HepG2 (cell line): Measurements from ENCODE around the gene IMMP1L. TPM values are rescaled to one million over a fixed set of nuclear protein-coding genes. Genes with fewer than 3 reads are reported as not detected.

Source experiments
- ATAC-seq: fragments of 200-7000 bp; cut with Tn5 transposase; 3 replicates; pipeline ENCODE4 v1.9.1; 2020; ENCODE audit warnings: mild to moderate bottlenecking, moderate library complexity
- BruUV-seq: library from RNA; stranded (reverse); fragments of 400-500 nt; replicated peaks from 2 replicates; lab custom pipeline; 2021; lab: Mats Ljungman, UMichigan
- CTCF ChIA-PET: fragments of 300-600 bp; formaldehyde crosslinking; extraction: SDS; loops from one replicate; lab custom pipeline; 2021; ENCODE audit warnings: low total read pairs, inconsistent platforms, low intra/inter-chr PET ratio; lab: Yijun Ruan, JAX
- POLR2A ChIA-PET: fragments of 350-600 bp; sonication (Branson Sonifier 250); formaldehyde crosslinking; loops from one replicate; lab custom pipeline; 2020; ENCODE audit warnings: antibody characterized with exemption, inconsistent platforms; lab: Yijun Ruan, JAX
- DNase-seq: peaks from one replicate; pipeline ENCODE4 v3.0.0-alpha.2; 2015; ENCODE audit warnings: low spot score
- FAIRE-seq: peaks from 3 replicates; lab custom pipeline; 2011; peaks lifted over from hg19 to GRCh38; lab: Jason Lieb, UNC
- H2AFZ ChIP-seq: one replicate; pipeline ENCODE4 v1.6.1; 2011; ENCODE audit warnings: low read length, inconsistent platforms
- H3K27ac ChIP-seq: fragments of 300-600 bp; 3 replicates; pipeline ENCODE4 v1.8.0; 2011; ENCODE audit warnings: mixed run types, mild to moderate bottlenecking, mixed read lengths, low read length, inconsistent platforms; ENCODE audit not compliant: insufficient read depth; ENCODE audit errors: extremely low read length
- H3K27me3 ChIP-seq, 2 experiments: fragments of 200-600 bp in 1 of 2; 2 replicates in 1 of 2; 3 replicates in 1 of 2; pipeline versions ENCODE4 v1.6.0 to v1.8.0; 2011; ENCODE audit warnings: low read length in 2 of 2, mild to moderate bottlenecking in 2 of 2, moderate library complexity in 2 of 2, inconsistent platforms in 1 of 2; ENCODE audit not compliant: insufficient read depth in 2 of 2, control insufficient read depth in 1 of 2
- H3K36me3 ChIP-seq, 2 experiments: fragments of 200-600 bp in 1 of 2; replicated peaks in 1 of 2; 2 replicates in 1 of 2; 3 replicates in 1 of 2; pipeline versions ENCODE4 v1.5.1 to v1.8.0; 2011; ENCODE audit warnings: low read length in 2 of 2, inconsistent platforms in 1 of 2; ENCODE audit not compliant: insufficient read depth in 2 of 2, control insufficient read depth in 1 of 2
- H3K4me1 ChIP-seq: 2 replicates; pipeline ENCODE4 v1.5.1; 2012; ENCODE audit warnings: low read length, inconsistent platforms; ENCODE audit not compliant: insufficient read depth
- H3K4me2 ChIP-seq: 2 replicates; pipeline ENCODE4 v1.6.0; 2011; ENCODE audit warnings: low read depth, low read length, inconsistent platforms
- H3K4me3 ChIP-seq, 3 experiments: fragments of 200-600 bp in 1 of 3; sonication (generic), shearing (Covaris generic) in 1 of 3; replicated peaks in 1 of 3; 2 replicates each; pipeline ENCODE4 v1.5.1; 2011 to 2016; ENCODE audit warnings: low read length in 3 of 3, inconsistent platforms in 2 of 3, low read depth in 2 of 3, mild to moderate bottlenecking in 2 of 3, control low read depth in 1 of 3, mixed read lengths in 1 of 3; ENCODE audit not compliant: insufficient read depth in 1 of 3
- H3K79me2 ChIP-seq: one replicate; pipeline ENCODE4 v1.6.1; 2011; ENCODE audit warnings: low read length, inconsistent platforms; ENCODE audit not compliant: insufficient read depth
- H3K9ac ChIP-seq: 2 replicates; pipeline ENCODE4 v1.6.0; 2011; ENCODE audit warnings: mild to moderate bottlenecking, low read depth, low read length, inconsistent platforms; ENCODE audit not compliant: insufficient read depth
- H3K9me3 ChIP-seq: 2 replicates; pipeline ENCODE4 v1.5.1; 2012; ENCODE audit warnings: mild to moderate bottlenecking, low read length
- H4K20me1 ChIP-seq: 2 replicates; pipeline ENCODE4 v1.6.0; 2011; ENCODE audit warnings: inconsistent platforms, mild to moderate bottlenecking, low read length, moderate library complexity; ENCODE audit not compliant: insufficient read depth
- FOXK1 ChIP-seq: sonication (generic); formaldehyde crosslinking; IDR thresholded peaks from 2 replicates; pipeline ENCODE4 v1.4.0; 2020; ENCODE audit warnings: low read depth, missing genetic modification reagents, borderline replicate concordance
- FOXM1 ChIP-seq: sonication (generic); formaldehyde crosslinking; IDR thresholded peaks from 2 replicates; pipeline ENCODE4 v1.5.0; 2020; ENCODE audit warnings: missing genetic modification reagents
- GMEB1 ChIP-seq: sonication (generic); formaldehyde crosslinking; IDR thresholded peaks from 2 replicates; pipeline ENCODE4 v1.5.1; 2020; ENCODE audit warnings: missing genetic modification reagents, mild to moderate bottlenecking, borderline replicate concordance
- KDM4B ChIP-seq: sonication (generic); formaldehyde crosslinking; IDR thresholded peaks from 2 replicates; pipeline ENCODE4 v1.4.0; 2020; ENCODE audit warnings: missing genetic modification reagents
- LRRFIP1 ChIP-seq: sonication (generic); formaldehyde crosslinking; conservative IDR thresholded peaks from 2 replicates; pipeline ENCODE4 v1.4.0; 2020; ENCODE audit warnings: missing genetic modification reagents
- MXI1 ChIP-seq: IDR thresholded peaks from 3 replicates; pipeline ENCODE4 v1.6.1; 2012; ENCODE audit warnings: low read depth, low read length, inconsistent platforms, borderline replicate concordance
- PITX1 ChIP-seq: sonication (generic); formaldehyde crosslinking; IDR thresholded peaks from 2 replicates; pipeline ENCODE4 v1.5.1; 2020; ENCODE audit warnings: mild to moderate bottlenecking, missing genetic modification reagents
- RFX3 ChIP-seq: IDR thresholded peaks from 2 replicates; pipeline ENCODE4 v1.6.1; 2016; ENCODE audit warnings: missing biosample characterization, missing genetic modification reagents
- SATB2 ChIP-seq: sonication (generic); formaldehyde crosslinking; IDR thresholded peaks from 2 replicates; pipeline ENCODE4 v1.5.0; 2020; ENCODE audit warnings: missing genetic modification reagents
- THAP8 ChIP-seq: sonication (generic); formaldehyde crosslinking; IDR thresholded peaks from 2 replicates; pipeline ENCODE4 v1.5.1; 2020; ENCODE audit warnings: missing genetic modification reagents, mild to moderate bottlenecking, borderline replicate concordance
- ZFP37 ChIP-seq: sonication (generic); formaldehyde crosslinking; IDR thresholded peaks from 2 replicates; pipeline ENCODE4 v1.4.0; 2020; ENCODE audit warnings: missing genetic modification reagents, borderline replicate concordance
- ZNF275 ChIP-seq: sonication (generic); formaldehyde crosslinking; IDR thresholded peaks from 2 replicates; pipeline ENCODE4 v1.8.0; 2022; ENCODE audit warnings: missing genetic modification reagents, mild to moderate bottlenecking, inconsistent platforms, borderline replicate concordance
- ZNF614 ChIP-seq: IDR thresholded peaks from 2 replicates; pipeline ENCODE4 v1.6.1; 2018; ENCODE audit warnings: missing biosample characterization, missing genetic modification reagents, inconsistent platforms, borderline replicate concordance
- ZNF878 ChIP-seq: sonication (generic); formaldehyde crosslinking; IDR thresholded peaks from 2 replicates; pipeline ENCODE4 v1.8.1; 2023; ENCODE audit warnings: mild to moderate bottlenecking, missing genetic modification reagents, moderate library complexity
- ZSCAN30 ChIP-seq: sonication (generic); formaldehyde crosslinking; IDR thresholded peaks from 2 replicates; pipeline ENCODE4 v1.5.0; 2020; ENCODE audit warnings: mild to moderate bottlenecking, missing genetic modification reagents
- whole genome bisulfite sequencing: methylation state at CpG from one replicate; pipeline ENCODE4 v1.1.6; 2017; ENCODE audit warnings: low lambda C conversion rate; 5-methylcytosine and 5-hydroxymethylcytosine counted together
- in situ Hi-C: cut with HindIII; loops from 2 replicates; pipeline ENCODE4 v1.10.0; 2017; ENCODE audit warnings: low pct_unique_long_range_greater_than_20kb; ENCODE audit not compliant: extremely low pct_ligation_motif_present
- intact Hi-C: fragments of 100-400 bp; cut with micrococcal nuclease; formaldehyde crosslinking; loops from one replicate; pipeline ENCODE4 v1.10.0; 2022; ENCODE audit not compliant: unreplicated experiment
- polyA plus RNA-seq, 8 experiments: library from polyadenylated mRNA; depleted of rRNA in 3 of 8; stranded (reverse) in 7 of 8; unstranded in 1 of 8; fragments of >200 nt; fragmentation: Illumina TruSeq in 4 of 8; extraction: Trizol in 4 of 8; gene quantifications; 2 replicates each; pipeline versions ENCODE4 v1.2.1 to v1.2.3, GENCODE V29; 2011 to 2016; ENCODE audit warnings: low read depth in 4 of 8, missing spikeins in 1 of 8, mixed read lengths in 1 of 8; ENCODE audit not compliant: insufficient read depth in 1 of 8
- total RNA-seq, 5 experiments: library from RNA; depleted of rRNA; stranded (reverse); fragments of >200 nt; fragmentation: Illumina TruSeq; extraction: Trizol; gene quantifications; 2 replicates each; pipeline ENCODE4 v1.2.3, GENCODE V29; 2016; ENCODE audit warnings: low read depth in 1 of 5

The IMMP1L gene
- total and polyA plus RNA-seq, 2 of the 13 experiments (the other 11 are each of a cell fraction or from before 2014, with no cell fraction given), result 42.4 to 57.9 TPM

GRCh38 chr11:31450841-31451240 lies 58.6 kb downstream of the IMMP1L start (continued):
- TF ChIP-seq LRRFIP1, result no peak

GRCh38 chr11:31449040-31449439 lies 60.4 kb downstream of the IMMP1L start:
- BruUV-seq, result no TSS peak
- no peaks in the 10 kb centered on the region; a peak in 1 of 5 replicates for H3K27me3 ChIP-seq
- H4K20me1 ChIP-seq, result no peaks in the 10 kb centered on the region
- ATAC-seq, result no peak
- H3K4me1 ChIP-seq, result peaks cover 25% of the 10 kb centered on the region
- no peak overlapping the region for H3K9ac ChIP-seq
- no peak for FAIRE-seq
- no peak overlapping the region for H3K4me2 ChIP-seq
- in situ Hi-C loops (no loop called here), intact Hi-C loops (no loop called here)
- H3K79me2 ChIP-seq, result no peaks in the 10 kb centered on the region
- no peak overlapping the region for H3K4me3 ChIP-seq
- DNase-seq, result no peak
- 96% methylated on average over 2 of the region's 2 CpGs for WGBS
- ChIA-PET POLR2A (no interaction called here), CTCF (no interaction called here)
- no peak overlapping the region for H2AFZ ChIP-seq
- H3K36me3 ChIP-seq, result peaks cover 3 to 5% of the 10 kb centered on the region in 2 experiments; a peak in 2 of 5 replicates
- no peak overlapping the region for H3K27ac ChIP-seq
- TF ChIP-seq ZSCAN30 (CRISPR knock-in tag), result no peak
- TF ChIP-seq ZNF614 (CRISPR knock-in tag), result no peak
- TF ChIP-seq MXI1, result no peak
- TF ChIP-seq ZNF878 (CRISPR knock-in tag), result no peak
- no peak for TF ChIP-seq FOXK1 (CRISPR knock-in tag)
- no peak for TF ChIP-seq GMEB1 (CRISPR knock-in tag)
- TF ChIP-seq FOXM1 (CRISPR knock-in tag), result no peak
- no peak for TF ChIP-seq PITX1 (CRISPR knock-in tag)
- TF ChIP-seq THAP8 (CRISPR knock-in tag), result no peak
- no peak for TF ChIP-seq ZFP37 (CRISPR knock-in tag)
- TF ChIP-seq KDM4B (CRISPR knock-in tag), result no peak
- TF ChIP-seq SATB2 (CRISPR knock-in tag), result no peak
- TF ChIP-seq ZNF275 (CRISPR knock-in tag), result no peak
- no peak for TF ChIP-seq RFX3 (CRISPR knock-in tag)
- H3K9me3 ChIP-seq, result no peaks in the 10 kb centered on the region
